GM21360 (cell line): ENCODE data around the gene PSMD1.
"Not testable (repeated sequence)": the region's sequence is repeated elsewhere in the genome, so short reads cannot be mapped to it uniquely, and the experiment has no call there.

Experiments
- ATAC-seq: cut with Tn5 transposase; IDR thresholded peaks from one replicate; pipeline ENCODE4 v1.9.1; 2021; ENCODE audit warnings: mild to moderate bottlenecking, moderate library complexity; ENCODE audit not compliant: unreplicated experiment

The PSMD1 gene

GRCh38 chr2:231140808-231141207, 84.1 kb downstream of the PSMD1 start:
- ATAC-seq, result not testable (repeated sequence)

GRCh38 chr2:231144896-231145295, 88.2 kb downstream of the PSMD1 start:
- no peak for ATAC-seq

DNA sequence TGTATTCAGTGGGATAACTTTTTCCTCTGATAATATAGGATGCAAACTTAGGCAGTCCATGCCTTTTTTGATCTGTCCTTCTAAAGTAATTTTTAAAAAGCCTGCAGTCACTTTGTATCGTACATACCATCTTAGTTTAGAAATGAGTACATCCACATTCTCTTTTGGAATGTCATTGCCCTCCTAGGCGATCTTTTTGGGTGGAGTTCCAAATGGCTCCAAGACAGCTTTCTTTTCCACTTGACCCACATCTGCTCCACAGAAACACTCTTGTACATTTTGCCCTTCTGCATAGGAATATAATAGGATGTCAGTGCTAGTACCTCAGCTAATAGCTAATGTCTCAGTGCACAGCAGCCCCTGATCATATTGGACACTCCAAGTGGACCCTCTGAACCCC, 90.0 kb downstream of the PSMD1 start:
- no peak for ATAC-seq

DNA sequence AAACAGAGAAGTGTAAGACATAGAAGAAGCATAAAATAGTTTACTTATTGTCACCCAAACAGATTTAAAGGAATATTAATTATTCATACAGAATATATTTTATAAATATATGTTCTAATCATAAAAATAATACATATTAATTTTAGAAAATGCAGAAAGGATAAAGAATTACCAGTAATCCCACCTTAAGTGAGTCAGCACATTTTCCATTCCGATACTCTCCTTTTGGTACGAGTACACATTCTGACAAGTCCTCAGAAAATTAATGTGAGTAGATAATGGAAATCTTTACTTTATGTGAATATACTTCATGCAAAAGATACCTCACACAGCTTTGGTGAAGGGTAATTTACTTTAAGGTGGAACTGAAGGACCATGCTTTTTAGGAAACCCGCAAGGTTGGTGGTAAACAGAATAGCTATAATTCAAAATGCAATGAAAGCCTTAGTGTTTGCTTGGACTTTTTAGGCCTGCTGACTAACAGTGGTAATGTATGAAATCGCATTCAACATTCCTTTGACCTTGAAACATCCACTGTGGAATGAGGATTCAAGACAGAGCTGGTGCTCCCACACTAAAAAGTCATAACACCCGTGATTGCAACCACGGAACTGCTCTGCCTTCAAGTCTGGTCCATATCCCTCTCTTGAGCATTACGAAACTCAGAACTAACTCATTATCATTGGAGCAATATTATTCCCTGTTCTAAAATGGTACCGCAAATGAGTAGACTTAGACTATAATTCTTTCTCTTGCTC, 96.3 kb downstream of the PSMD1 start:
- ATAC-seq, result no peak

DNA sequence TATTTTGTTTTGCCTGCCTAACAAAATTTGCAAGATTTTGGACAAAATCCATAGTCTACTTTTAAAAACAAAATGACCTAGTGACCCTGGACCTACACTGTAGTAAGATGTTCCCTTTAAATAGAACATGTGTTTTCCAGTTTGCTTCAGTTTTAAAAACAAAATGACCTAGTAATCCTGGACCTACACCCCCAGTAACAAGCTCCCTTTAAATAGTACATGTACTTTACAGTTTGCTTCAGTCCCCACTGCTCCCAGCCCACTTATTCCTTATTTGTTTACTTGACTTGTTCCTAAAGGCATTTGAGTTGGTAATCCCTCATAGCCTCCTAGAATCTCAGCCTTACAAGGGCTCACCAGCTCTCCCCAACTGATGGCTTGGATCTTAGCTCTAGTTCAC, 102.6 kb downstream of the PSMD1 start:
- no peak for ATAC-seq

GRCh38 chr2:231160701-231161100, 104.0 kb downstream of the PSMD1 start:
- no peak for ATAC-seq

- no peak for ATAC-seq
Observed at GRCh38 chr2:231161252-231161839, 104.7 kb downstream of the PSMD1 start.

DNA sequence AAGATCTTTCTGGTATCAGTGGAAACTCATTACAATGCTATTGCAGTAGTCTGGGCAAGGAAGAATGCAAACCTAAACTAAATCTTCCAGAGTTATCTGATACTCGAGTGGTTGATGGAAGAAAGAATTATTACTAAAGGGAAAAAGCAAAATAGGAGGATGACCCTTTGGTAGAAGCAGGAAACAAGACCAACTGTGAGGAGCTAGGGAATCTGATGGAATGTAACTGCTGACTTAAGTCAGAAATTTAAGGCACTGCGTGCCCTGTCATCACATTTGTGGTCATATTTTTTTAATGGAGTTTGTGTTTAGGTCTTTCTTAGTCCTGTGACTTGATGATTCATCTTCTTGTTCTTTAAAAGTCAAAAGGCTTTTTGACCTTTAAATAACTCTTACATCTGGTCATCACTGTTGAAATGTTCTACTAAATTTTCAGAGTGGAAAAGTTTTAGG, 105.2 kb downstream of the PSMD1 start:
- ATAC-seq, result no peak

GRCh38 chr2:231163011-231163410, 106.3 kb downstream of the PSMD1 start:
- ATAC-seq, result no peak

GRCh38 chr2:231163414-231164095, 106.9 kb downstream of the PSMD1 start:
- no peak for ATAC-seq

GRCh38 chr2:231167745-231168459, 111.2 kb downstream of the PSMD1 start:
- ATAC-seq, result no peak

DNA sequence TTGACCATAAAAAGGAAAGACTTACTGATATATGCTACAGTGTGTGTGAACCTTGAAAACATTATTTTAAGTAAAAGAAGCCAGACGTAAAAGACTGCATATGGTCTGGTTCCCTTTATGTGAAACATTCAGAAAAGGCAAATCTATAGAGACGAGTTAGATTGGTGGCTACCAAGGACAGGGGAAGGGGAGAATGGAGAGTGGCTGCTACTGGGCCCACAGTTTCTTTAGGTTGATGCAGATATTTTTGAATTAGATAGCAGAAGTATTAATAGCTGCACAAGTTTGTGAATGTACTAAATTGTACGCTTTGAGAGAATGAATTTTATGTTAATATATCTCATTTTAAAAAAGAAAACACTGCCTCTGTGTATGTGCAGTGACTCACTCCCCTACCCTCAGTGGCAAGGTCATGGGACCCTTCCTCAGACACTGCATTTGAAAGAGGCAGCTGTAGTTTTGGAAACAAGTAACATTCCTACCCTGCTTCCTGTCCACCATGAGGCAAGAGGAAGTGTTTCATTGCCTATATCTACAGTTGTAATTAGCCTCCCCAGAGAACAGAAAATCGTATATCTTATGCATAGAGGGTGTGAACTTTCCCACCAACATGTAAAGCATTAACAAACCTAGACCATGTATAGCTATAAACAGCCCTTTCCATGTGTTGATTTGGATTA, 111.9 kb downstream of the PSMD1 start:
- ATAC-seq, result no peak

DNA sequence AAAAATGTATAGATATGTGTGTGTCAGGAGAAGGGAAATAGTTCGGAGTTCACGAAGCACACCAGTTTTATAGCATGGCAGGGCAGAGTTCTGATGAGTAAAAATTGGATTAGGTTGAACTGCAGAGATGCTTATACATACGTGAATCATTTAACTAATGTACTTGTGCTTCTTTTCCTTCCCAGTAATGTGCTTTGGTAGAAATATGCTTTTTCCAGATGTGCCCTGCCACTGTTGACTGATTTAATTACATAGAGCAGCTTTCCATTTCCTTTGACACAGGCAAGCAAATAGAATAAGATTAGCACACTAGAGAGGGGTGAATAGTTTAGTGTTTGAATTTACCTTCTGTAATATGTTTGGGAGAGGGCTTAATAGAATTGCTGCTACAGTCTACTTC, 112.8 kb downstream of the PSMD1 start:
- ATAC-seq, result no peak

DNA sequence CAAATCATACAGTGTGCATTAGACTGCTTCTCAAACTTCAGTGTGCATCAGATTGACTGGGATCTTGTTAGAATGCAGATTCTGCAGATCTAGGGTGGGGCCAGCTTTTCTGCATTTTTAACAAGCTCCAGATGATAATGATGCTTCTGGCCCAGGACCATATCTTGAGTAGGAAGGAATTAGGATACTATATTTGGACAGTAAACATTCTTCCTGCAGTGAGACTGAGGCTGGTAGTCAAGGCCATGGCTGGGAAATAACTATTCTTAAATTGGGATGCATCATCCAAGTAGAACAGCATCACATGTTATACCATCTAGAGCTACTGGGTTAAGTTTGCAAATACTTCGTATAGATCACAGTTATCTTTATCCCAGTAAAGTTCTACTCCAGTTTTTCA, 113.4 kb downstream of the PSMD1 start:
- ATAC-seq, result no peak

DNA sequence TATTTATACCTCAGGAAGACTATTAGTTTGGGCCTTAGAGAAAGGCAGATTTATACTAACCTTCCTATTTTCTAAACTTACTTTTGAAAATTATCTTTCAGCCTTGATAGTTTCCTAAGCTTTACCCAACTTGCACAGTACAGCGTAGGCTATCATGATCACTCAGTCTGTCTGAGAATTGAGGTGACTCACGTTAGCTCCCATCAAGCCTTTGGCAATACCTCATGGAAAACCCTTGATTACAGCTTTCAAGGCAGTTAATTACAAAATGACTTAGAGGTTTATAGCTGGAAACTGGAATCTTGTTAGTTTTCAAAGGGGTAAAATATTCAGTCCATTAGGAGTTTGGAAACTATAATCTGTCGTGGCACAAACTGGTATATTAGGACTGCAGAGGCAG, 115.4 kb downstream of the PSMD1 start:
- ATAC-seq, result no peak

GRCh38 chr2:231174211-231174651, 117.6 kb downstream of the PSMD1 start:
- no peak for ATAC-seq

DNA sequence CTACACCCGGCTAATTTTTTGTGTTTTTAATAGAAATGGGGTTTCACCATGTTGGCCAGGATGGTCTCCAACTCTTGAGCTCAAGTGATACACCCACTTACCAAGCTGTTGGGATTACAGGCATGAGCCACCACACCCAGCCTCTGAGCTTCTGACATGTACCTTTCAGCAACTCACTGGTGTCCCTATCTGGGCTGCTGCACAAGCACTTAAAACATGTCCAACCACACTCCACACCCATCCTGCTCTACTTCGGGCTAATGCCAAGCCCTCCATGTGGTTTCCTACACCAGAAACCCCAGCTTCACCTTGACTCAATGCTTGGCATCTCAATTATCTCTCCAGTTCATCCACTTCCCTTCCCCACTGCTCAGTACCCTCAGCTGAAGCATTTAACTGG, 119.4 kb downstream of the PSMD1 start:
- no peak for ATAC-seq

GRCh38 chr2:231177156-231178025, 120.7 kb downstream of the PSMD1 start:
- ATAC-seq, result no peak

- ATAC-seq, result not testable (repeated sequence)
Observed at GRCh38 chr2:231178805-231179204, 122.1 kb downstream of the PSMD1 start.
